HL-60/S4 treated with phorbol 12-myristate 13-acetate at 8.2 ng/mL for 4 days and 3 days (cell line): ENCODE results near the gene CDKN1C.

Source experiments
- in situ Hi-C: fragments of 300-500 bp; cut with MboI; formaldehyde crosslinking; loops from 2 replicates; pipeline ENCODE4 v1.15.0; 2022; ENCODE audit warnings: low sequenced_read_pairs

The CDKN1C gene

GRCh38 chr11:2890466-2891294 lies 5.1 kb upstream of the CDKN1C start:
- in situ Hi-C loops, result no loop called here

GRCh38 chr11:2889362-2890273 lies 4.0 kb upstream of the CDKN1C start:
- in situ Hi-C loops, result loop anchor here (10.0 kb wide), 2 partner anchors 355 to 465 kb away; no protein-coding TSS in a partner anchor

- in situ Hi-C loops, result loop anchor here (10.0 kb wide), 2 partner anchors 354 to 464 kb away; no protein-coding TSS in a partner anchor
These were observed 2.8 kb upstream of the CDKN1C start for GRCh38 chr11:2888266-2888968.

GRCh38 chr11:2887515-2888195 lies 2.1 kb upstream of the CDKN1C start:
- in situ Hi-C loops, result loop anchor here (10.0 kb wide), 2 partner anchors 353 to 463 kb away; no protein-coding TSS in a partner anchor

GRCh38 chr11:2886936-2887335 lies 1.4 kb upstream of the CDKN1C start:
- in situ Hi-C loops, result loop anchor here (10.0 kb wide), 2 partner anchors 352 to 462 kb away; no protein-coding TSS in a partner anchor

GRCh38 chr11:2886191-2886894 lies 768 bp upstream of the CDKN1C start:
- in situ Hi-C loops, result loop anchor here (10.0 kb wide), 2 partner anchors 352 to 462 kb away; no protein-coding TSS in a partner anchor

GRCh38 chr11:2885017-2885677 lies 428 bp downstream of the CDKN1C start:
- in situ Hi-C loops, result loop anchor here (10.0 kb wide), 2 partner anchors 350 to 460 kb away; no protein-coding TSS in a partner anchor

- in situ Hi-C loops, result loop anchor here (10.0 kb wide), 2 partner anchors 349 to 459 kb away; no protein-coding TSS in a partner anchor
These were observed 1.4 kb downstream of the CDKN1C start for GRCh38 chr11:2883979-2884815.

GRCh38 chr11:2883640-2883978 lies 2.0 kb downstream of the CDKN1C start:
- in situ Hi-C loops, result loop anchor here (10.0 kb wide), 2 partner anchors 349 to 459 kb away; no protein-coding TSS in a partner anchor

- in situ Hi-C loops, result loop anchor here (10.0 kb wide), 2 partner anchors 348 to 458 kb away; no protein-coding TSS in a partner anchor
These were observed 3.0 kb downstream of the CDKN1C start for GRCh38 chr11:2882396-2883110.

- in situ Hi-C loops, result loop anchor here (10.0 kb wide), 2 partner anchors 347 to 457 kb away; no protein-coding TSS in a partner anchor
These were observed 3.6 kb downstream of the CDKN1C start for GRCh38 chr11:2881981-2882375.

- in situ Hi-C loops, result loop anchor here (10.0 kb wide), 2 partner anchors 347 to 457 kb away; no protein-coding TSS in a partner anchor
These were observed 4.2 kb downstream of the CDKN1C start for GRCh38 chr11:2881076-2881980.

GRCh38 chr11:2880646-2881045 lies 4.9 kb downstream of the CDKN1C start:
- in situ Hi-C loops, result loop anchor here (10.0 kb wide), 2 partner anchors 346 to 456 kb away; no protein-coding TSS in a partner anchor

- in situ Hi-C loops, result no loop called here
These were observed 6.8 kb downstream of the CDKN1C start for GRCh38 chr11:2878782-2879181.

- in situ Hi-C loops, result no loop called here
These were observed 8.1 kb downstream of the CDKN1C start for GRCh38 chr11:2877474-2877873.

GRCh38 chr11:2874963-2875362 lies 10.6 kb downstream of the CDKN1C start:
- in situ Hi-C loops, result no loop called here
